ENCODE results near the gene RAB4A.

The RAB4A gene

DNA sequence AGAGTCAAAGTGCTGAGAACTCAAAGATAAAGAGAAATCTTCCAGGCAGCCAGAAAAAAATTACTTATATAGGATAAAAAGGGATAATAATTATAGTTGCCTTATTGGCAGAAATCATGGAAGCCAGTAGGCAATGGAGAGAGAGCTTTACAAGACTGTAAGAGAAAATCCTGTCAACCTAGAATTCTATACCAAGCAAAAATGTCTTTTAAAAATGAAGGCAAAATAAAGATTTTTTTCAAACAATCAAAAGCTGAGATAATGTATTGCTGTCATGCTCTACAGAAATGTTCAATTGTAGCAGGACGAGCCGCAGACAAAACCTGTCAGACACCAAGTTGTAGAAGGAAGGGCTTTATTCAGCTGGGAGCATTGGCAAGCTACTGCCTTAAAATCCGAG lies 26.8 kb upstream of the RAB4A start:
- no peak for DNase-seq (ENCODE audit: low read depth in 2 of 2)

DNA sequence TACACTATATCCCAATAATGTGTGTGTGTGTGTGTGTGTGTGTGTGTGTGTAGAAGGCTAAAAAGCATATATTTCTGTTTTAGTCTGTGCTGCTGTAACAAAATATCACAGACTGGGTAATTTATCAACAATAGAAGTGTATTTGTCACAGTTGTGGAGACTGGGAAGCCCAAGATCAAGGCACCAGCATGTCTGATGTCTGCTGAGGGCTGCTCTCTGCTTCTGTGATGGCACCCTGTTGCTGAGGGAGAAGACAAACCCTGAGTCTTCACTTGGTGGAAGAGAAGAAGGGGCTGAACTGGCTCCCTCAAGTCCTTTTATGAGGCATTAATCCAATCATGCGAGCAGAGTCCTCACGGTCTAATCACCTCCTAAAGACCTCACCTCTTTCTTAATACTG lies 23.0 kb upstream of the RAB4A start:
- no peak for DNase-seq (ENCODE audit: low read depth in 2 of 2)

DNA sequence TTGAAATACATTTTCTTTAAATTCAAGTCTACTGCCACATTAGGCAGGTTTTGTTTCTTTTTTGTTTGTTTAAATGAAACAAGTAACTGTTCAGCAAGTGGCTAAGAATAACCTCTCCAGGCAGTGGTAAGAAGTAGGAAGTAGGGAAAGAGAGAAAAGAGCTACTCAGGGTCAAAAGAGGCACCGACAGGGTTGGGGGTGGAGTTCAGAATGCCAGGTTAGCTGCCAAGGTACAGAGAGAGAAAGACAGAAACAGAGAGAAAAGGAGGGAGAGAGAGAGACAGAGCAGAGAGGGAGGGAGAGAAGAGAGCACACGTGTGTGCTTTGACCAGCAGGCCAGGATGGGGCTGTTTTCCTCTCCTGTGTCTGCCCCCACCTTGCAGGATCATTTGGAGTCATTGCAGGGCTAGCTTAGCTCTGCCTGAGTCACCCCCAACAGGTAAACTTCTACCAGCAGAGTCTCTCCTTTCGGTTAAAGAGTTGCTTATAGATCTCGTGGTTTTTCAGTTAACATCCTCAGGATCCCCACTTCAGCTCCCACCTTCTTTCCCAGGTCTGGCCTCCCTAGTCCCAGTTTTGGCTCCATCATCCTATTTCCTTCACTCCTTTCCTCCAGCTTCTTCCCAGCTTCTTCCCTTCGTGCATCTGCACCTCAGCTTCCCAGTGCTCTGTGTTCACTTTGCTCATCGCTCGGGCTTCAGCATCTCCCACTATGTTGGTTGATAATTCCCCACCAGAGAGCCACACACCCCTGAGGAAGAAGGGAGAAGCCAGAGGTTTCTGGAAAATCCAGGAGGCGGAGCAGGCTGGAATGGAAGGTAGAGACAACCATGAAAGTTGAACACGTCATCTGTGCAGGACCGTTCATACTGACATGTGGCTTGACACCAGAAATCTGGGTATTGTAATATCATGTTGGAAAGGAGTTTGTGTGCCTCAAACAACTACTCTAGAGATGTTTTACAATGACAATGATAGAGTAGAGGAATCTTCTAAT lies 21.8 kb upstream of the RAB4A start:
- no peak for DNase-seq (ENCODE audit: low read depth in 2 of 2)

DNA sequence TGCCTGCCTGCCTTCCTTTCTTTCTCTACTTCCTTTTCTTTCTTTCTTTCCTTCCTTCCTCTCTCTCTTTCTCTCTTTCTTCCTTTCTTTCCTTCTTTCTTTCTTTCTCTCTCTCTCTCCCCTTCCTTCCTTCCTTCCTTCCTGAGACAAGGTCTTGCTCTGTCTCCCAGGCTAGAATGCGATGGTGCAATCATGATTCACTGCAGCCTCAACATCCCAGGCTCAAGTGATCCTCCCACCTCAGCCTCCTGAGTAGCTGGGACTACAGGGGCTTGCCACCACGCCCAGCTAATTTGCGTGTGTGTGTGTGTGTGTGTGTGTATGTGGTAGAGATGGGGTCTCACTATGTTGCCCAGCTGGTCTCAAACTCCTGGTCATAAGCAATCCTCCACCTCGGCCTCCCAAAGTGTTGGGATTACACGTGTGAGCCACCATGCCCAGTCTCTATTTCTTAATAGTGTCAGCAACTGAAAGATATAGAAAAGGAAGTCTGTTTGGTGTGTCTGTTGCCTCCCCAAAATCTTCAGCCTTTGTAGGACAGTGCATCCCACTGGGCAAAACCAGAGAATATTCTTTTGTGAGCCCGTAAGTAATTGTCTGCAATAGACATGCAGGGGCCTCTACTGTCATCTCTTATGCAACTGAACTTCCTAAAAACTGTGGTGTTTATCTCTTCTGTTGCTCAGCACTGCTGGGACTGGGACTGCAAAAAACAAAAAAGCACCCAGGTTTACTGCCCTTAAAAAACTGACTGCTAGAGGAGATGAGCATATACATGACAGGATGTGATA lies 20.9 kb upstream of the RAB4A start:
- DNase-seq (ENCODE audit: low read depth in 2 of 2) = no peak

DNA sequence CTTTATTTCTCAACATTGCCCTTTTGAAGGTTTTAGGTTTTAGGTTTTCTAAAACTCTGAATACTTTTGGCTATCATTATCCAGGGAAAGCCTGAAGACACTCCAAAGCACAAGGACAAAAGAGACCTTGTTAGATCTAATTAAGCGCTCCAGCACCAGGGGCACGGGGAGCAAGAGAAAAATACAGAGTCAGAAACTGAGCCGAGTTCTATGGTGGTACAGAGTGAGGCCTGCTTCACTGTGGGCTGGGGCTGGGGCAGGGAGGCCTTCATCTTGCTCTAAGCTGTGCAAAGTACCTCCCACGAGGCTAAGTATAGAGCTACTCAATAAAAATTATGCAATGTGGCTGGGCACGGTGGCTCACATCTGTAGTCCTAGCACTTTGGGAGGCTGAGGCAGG lies 19.7 kb upstream of the RAB4A start:
- DNase-seq (ENCODE audit: low read depth in 2 of 2) = no peak

DNA sequence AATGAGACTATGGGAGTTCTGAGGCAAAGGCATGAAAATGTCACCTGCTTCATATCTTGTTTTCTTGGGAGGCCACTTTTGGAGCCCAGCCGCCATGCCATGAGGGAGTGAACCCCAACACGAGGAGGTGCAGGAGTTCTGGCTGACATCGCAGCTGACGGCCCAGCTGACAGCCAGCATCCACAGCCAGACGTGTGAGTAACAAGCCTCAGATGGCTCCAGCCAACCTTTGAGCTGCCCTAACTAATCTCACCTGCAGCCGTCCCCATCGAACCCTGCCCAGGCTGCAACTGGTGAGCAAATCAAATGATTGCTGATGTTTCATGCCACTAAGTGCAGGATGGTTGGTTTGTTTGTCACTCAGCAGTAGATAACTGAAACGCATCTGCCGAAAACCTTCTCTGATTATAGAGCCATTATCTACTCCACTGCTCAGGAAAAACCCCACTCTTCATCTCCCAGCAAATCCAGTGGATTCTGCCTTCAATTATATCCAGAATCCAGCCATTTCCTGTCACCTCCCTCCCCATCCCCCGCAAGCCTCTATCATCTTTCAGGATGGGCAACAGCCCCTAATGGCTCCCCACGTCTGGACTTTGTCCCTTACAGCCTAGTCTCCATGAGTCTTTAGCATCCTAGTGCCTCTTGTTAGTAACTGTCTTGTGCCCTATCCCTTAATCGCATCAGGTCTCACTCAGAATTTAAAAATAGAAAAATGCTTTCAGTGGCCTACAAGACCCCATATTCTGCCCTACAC lies 18.5 kb upstream of the RAB4A start:
- DNase-seq (ENCODE audit: low read depth in 2 of 2) = no peak

DNA sequence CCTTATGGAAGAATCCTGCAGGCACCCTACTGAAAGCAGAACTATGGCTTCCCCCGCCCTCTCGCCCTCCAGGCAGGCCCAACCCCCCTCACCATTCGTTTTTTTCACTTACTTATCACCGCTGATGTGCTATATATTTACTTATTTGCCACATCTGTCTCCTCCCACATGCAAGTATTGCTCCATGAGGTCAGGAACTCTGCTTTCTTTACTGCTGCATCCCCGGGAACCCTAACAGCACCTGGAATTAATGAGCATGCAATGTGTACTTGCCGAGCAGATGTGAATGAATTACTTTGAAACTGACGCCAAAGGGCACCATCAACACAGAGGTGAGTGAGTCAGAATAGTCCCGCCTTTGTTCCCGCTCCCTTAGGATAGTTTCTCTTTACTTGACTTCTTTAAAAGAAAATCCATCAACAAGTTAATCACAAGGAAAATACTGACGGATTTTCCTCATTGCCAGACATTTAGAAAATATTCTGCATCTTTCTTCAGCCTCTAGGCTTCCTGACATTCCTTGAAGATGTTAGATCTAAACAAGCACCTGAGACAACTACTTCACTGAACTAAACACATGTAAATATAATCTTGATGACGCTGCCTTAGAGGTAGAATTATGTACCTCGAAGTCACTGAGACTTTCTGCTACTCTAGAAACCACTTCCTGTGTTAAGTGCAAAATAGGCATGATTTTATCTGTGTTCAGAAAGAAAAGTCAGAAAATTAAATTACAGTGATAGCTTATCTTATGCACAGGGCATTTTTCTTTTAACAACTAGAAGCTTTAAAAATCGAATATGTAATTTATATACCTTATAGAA lies 17.5 kb upstream of the RAB4A start:
- no peak for DNase-seq (ENCODE audit: low read depth in 2 of 2)

DNA sequence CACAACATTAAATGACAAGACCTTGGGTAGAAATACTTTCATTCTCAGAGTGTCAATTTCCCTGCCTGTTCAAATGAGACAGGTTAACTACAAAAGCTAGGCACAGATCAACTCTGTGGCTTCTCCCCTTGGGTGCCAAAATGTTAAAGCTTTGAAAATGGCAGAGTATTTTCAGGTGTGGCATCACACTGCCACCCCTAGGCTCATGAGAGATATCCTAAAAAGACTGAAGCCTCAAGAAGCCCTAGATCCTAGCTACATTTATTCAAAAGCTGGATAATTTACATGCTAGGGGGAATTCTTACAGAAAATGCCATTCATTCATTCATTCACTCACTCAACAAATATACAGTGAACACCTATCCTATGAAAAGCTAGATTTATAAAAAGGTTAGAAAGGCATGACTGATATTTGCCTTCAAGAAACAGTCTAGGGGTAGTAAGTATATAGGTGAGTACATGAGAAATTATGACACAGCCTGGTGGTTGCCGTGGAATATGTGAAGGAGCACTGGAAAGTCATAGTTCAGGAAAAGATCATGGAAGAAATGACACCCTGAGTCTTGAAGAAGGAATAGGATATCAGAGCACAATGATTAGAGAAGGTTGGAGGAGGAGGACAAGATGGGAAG lies 15.9 kb upstream of the RAB4A start:
- no peak for DNase-seq (ENCODE audit: low read depth in 2 of 2)

DNA sequence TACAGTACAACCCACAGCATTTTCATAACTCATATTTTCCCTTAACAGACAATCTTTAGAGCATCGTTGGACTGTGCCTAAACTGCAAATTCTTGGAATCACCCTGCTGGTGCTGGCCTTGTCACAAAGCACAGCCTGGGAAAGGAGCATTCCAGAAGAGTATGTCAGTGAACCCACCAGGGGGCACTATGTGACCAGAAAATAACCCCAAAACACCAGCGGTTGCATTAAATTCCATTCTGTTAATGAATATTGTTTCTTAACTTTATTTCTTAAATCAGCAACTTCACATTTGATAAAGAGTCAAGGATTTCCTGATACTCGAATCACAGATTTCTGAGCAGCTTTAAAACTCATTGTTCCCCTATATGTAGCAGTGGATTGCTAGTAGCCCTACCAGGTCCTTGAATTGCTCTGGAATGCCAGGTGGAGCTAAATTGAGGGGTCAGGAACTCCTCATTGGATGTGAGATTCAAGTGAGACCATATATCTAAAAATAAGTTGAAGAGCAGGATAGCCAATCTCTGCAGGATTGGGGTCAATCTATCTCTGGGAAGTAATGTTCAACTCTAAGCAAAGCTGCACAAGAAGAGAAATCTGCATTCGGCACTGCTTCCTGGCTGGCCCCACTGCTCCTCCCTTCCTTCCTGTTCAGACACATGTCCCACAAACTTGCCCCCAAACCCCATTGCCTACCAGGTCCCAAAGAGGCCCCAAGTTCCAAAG lies 12.7 kb upstream of the RAB4A start:
- peak; percentile 28 to 49 for DNase-seq (ENCODE audit: low read depth in 2 of 2)

DNA sequence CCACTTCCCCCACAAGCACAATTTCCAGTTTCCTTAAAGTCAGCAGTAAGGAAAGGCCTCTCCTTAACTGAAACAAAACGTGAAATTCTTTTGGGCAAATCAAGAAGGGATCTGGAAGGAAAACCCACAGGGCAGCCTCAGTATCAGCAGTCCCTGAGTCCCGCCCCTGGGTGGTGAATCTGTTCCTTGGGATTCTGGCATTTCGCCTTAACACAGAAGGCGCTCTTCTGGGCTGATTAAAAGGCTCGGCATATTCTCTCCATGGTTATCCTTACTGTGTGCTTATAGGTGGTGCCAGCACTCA lies 12.2 kb upstream of the RAB4A start:
- DNase-seq (ENCODE audit: low read depth in 2 of 2) = no peak

DNA sequence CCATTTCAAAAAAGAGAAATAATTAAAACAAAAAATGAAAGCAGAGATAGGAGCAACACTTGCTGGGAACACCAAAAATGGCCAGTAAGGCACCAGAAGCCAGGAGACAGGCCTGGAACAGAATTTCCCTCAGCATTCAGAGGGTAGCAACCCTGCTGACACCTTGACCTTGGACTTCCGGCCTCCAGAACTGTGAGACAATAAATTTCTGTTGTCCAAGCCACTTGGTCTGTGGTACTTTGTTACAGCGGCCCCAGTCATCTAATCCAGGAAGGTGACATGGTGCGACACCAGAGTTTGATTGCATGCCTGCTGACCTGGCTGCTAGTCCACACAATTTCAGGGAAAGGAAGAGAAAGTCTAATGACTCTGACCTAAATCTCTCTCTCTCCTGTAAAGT lies 10.6 kb upstream of the RAB4A start:
- no peak for DNase-seq (ENCODE audit: low read depth in 2 of 2)

DNA sequence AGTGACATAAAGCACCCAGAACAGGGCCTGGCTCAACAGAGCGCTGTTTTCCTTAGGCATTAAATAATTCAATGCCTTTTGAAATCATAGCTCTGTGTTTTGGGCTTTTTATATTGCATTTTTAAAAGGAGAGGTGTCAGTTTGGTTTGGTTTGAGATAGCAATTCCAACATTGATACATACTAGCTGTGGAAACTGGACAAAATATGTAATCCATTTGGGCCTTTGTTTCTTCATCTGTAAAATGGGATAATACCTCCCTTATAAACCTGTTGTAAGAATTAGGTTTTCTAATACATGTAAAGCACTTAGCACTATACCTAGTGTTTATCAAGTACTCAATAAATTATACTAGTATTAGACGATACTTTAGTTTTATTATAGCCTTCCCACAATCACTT lies 8.7 kb upstream of the RAB4A start:
- DNase-seq (ENCODE audit: low read depth in 2 of 2) = no peak

DNA sequence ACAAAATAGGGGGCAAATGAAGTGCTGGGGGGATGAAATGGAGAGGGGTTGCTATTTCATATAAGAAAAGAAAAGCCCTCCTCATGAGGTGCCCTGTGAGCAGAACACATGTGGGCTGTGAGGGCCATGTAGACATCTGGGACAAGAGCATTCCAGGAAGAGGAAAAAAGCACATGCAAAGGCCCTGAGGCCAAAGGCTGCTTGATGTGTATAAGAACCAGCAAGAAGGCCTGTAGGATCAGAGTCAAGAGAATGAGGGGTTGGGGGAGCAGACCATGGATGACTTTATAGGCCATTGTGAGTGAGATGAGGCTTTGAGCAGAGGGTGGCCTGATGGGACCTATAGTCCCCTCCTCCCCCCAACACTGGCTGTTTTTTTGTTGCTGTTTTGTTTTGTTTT lies 7.7 kb upstream of the RAB4A start:
- no peak for DNase-seq (ENCODE audit: low read depth in 2 of 2)

DNA sequence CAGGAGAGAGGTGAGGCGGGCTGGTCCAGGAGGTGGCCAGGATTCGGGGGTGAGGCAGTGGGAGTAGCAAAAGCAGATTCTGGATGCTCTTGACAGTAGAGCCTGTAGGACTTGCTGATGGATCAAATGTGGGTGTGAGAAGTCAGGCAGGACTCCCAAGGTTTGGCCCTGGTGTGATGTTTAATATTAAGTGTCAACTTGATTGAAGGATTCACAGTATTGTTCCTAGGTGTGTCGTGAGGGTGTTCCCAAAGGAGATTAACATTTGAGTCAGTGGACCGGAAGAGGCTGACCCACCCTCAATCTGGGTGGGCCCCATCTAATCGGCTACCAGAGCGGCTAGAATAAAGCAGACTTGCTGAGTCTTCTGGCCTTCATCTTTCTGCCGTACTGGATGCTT lies 6.8 kb upstream of the RAB4A start:
- no peak for DNase-seq (ENCODE audit: low read depth in 2 of 2)

DNA sequence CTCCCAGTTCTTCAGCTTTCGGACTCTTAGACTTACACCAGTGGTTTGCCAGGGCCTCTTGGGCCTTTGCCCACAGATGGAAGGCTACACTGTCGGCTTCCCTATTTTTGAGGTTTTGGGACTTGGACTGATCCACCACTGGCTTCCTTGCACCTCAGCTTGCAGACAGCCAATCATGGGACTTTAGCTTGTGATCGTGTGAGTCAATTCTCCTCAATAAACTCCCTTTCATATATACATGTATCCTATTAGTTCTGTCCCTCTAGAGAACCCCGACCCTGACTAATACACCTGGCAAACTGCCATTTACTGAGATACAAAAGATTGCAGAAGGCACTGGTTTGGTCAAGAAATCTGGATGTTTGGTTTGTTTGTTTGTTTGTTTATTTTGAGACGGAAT lies 6.4 kb upstream of the RAB4A start:
- no peak for DNase-seq (ENCODE audit: low read depth in 2 of 2)

DNA sequence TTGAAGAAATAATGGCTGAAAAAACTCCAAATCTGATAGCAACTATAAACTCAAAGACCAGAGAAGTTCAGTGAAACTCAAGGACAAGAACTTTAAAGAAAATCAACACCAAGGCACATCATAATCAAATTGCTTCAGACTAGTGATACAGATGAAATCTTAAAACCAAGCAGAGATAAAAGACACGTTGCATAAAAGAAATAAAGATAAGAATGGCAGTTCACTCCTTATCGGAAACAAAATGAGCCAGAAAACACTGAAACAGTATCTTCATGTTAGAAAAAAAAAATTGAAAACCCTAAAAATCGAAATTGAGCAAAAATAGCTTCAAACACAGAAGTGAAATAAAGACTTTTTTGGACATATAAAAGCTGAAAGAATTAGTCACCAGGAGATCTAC lies 4.6 kb upstream of the RAB4A start:
- DNase-seq (ENCODE audit: low read depth in 2 of 2) = no peak

DNA sequence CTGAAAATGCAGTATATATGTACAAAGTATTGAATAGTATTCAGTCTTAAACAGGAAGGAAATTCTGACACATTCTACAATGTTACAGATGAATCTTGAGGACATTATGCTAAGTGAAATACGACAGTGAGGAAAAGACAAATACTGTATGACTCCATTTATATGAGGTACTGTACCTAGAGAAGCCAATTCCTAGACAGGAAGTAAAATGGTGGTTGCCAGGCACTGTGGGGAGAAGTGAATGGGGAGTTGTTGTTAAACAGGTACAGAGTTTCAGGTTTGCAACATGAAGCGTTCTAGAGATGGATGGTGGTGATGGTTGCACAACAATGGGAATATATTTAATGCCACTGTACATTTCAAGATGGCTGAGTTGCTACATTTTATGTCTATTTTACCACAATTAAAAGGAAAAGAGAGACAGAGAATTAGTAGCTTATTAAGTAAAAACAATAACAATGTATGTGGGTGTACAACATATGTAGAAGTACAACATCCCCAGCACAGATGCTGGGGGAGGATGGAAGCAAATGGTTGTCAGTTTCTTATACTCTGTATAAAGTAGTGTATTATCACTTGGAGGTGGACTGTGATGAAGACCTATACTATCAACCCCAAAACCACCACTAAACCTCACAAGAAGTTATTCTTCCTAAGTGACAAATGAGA lies 3.9 kb upstream of the RAB4A start:
- DNase-seq (ENCODE audit: low read depth in 2 of 2) = no peak

DNA sequence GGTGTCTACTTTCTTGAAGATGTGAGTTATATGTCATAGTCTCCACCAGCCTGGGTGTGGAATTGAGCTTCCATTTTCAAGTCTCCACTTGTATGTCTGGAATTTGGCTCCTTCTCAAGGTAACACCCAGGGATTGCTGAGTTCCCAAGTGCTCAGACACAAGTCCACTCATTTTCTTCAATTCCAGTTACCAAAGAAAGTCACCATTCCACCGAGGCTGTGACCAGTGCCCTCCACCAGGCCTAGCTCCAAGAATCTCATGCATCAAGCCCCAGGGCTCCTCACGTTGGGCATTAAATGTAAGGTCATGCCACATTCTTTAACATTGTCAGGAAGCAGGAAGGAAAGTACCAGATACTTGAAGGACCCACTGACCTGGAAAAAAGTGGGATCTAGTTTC lies 2.4 kb upstream of the RAB4A start:
- no peak for DNase-seq (ENCODE audit: low read depth in 2 of 2)

DNA sequence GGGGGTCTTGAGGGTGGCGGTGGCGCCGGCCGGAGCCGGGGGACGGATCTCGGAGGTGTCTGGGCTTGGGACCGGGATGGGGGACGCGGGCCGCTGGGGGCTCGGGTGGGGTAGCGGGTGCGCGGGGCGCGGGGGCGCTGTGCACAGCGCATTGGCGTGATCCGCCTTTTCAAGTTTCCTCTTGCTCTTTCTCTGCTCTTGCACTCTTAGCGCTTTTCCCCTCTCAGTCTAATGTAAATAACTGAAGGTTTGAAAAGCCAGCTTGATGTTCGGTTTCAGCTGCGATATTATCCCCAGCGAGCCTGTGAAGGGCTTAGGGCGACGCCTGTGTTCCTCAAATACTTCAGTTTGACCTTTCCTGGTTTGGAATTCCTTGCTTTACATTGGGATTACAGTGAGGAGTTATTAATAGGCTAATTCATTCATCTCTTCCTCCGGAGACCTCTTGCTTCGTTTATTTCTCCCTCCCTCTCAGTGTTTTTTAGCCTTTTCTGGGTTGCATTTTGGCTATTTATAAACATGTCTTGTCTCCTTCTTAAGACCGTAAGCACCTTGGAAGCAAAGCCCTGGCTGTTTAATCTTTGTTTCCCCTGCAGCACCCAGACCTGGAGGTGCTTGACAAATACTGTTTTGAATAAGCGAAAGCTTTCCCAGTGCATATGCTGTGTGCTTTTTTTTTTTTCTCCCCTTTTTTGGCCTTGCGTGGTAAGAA lies 693 bp downstream of the RAB4A start:
- peak in 1 of 2 donors; percentile 30 for DNase-seq (ENCODE audit: low read depth in 2 of 2)

All from activated CD4-positive, alpha-beta T cell treated with anti-CD3 and anti-CD28 coated beads for 24 hours (primary cell).